T-helper 1 cell (primary cell): ENCODE results near the gene AP1M1.
A peak's percentile ranks its signal among the peaks of the same experiment; 100 is the strongest.
"Not testable (repeated sequence)": the region's sequence is repeated elsewhere in the genome, so short reads cannot be mapped to it uniquely, and the experiment has no call there.

ENCODE experiments used
- DNase-seq, 5 donors: peaks; one replicate each; pipeline ENCODE4 v3.0.0-alpha.2; 2012 to 2020

Gene AP1M1

DNA sequence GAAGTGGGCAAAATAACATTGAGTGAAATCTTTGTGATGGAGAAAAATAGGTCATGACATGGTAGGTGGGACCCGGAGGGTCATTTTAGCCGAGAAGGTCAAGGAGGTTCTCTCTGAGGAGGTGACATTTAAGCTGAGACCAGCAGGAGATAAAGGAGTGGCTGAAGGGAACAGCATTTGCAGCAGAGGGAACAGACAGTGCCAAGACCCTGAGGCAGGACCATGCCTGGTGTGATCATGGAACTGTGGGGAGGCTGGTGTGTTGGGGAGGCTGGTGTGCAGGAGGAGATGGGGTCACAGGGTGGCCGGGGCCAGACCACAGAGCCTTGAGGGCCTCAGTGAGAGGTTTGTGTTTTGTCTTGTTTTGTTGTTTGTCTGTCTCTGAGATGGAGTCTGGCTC lies 67.5 kb downstream of the AP1M1 start:
- no peak for DNase-seq

DNA sequence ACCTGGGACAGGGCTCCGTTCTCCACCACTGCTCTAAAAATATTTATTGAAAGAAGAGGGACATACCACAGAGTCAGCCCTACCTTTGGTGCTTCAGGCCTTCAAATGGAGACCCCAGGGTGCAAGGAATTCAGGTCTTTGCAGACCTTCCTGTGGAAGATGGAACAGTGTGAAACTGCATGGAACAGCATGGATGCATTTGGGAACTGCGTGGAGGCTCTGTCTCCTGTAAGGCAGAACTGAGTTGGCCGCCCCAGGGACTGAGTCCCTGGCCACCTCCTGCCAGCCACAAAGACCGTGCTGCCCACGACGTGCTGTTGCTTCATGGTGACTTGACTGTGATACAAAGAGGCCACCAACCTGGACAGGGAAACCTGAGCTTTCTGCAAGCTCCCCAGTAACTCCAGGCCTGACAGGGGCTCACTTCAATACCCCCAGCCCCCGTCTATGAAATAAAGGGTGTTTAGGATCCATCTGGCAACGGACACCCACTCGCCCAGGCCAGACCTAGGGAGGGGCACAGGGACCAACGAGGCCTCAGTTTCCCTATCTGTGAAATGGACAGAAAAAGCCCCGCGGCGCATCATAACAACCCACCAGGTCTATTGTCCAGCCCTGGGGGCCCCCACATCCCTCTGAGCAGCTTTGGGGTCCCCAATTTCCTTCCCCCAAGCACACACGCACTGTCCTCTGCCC lies 68.3 kb downstream of the AP1M1 start:
- no peak for DNase-seq

DNA sequence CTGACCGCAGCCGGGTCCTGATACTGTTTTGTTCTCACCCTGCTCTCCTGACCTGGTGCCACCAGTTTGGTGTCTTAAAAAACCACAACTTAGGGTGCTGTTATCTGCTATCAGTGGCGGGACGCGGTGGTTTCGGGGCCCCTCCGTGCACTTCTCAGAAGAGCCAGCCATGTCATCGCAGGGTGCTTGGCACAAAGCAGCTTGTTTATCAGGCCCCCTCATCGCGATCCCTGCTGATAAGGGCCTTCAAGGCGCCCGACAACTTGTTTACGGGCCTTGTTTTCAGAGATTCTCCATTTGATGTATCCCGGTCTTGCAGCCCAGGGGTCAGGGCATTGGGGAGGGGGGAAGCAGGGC lies 68.9 kb downstream of the AP1M1 start:
- DNase-seq = peak; percentile 28 to 84 (median 38)

DNA sequence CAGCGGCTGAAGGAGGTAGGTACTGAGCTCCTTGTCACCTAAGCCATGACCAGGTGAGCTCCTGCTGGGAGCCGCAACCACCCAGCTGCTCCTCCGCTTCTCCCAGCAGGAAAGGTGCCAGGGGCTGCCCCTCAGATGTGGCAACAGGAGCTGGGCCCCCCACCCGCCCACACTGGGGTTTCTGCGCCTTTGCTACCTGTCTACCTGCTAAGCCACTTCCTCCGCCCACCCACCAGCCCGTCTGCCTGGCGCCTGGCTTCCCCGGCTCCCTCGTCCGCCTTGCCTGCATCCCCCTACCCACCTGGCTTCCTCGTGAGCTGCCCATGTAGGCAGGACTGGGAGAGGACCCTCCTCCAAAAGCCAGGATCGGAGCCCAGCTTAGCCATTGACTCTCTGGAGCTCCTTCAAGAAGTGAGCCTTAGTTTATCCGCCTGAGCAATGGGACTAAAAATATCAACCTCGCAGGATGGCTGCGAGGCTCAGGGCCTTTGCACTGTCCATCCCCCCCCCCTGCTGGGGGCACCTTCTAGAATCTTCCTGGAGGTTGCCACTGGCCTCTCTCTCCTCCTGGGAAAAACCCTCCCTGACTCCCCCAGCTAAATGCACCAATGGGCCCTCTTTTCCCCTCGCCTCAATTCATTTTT lies 71.1 kb downstream of the AP1M1 start:
- peak in 1 of 5 donors; percentile 20 for DNase-seq

DNA sequence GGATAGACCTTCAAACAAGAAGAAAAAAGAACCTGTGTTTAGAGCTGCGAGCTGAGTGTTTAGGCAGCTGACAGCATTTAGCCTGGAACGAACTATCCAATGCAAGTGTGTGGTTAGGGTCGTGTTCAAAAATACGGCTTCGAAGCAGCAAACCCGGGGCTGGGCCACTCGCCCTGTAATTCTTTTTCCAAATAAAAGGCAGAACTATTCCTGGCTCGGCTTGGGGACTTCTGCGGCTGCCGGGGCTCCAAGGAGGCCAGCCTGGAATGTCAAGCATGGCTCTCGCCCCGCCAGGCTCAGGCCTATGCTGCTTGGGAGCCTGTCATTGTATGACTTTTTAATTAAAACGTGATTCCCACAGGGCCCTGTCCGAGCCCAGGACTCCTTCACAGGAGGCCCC lies 75.2 kb downstream of the AP1M1 start:
- no peak for DNase-seq

DNA sequence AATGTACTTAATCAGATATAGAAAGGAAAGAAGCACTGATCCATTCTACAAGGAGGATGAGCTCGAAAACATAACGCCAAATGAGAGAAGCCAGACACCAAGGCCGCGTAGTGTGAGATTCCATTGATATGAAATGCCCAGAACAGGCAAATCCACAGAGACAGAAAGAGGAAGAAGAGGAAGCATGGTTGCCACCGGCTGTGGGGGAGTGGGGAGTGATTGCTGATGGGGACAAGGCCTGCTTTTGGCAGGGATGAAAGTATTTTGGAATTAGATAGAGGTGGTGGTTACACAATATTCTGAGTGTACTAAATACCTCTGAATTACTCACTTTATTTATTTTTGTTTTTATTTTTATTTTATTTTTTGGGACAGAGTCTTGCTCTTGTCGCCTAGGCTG lies 76.7 kb downstream of the AP1M1 start:
- DNase-seq = no peak

DNA sequence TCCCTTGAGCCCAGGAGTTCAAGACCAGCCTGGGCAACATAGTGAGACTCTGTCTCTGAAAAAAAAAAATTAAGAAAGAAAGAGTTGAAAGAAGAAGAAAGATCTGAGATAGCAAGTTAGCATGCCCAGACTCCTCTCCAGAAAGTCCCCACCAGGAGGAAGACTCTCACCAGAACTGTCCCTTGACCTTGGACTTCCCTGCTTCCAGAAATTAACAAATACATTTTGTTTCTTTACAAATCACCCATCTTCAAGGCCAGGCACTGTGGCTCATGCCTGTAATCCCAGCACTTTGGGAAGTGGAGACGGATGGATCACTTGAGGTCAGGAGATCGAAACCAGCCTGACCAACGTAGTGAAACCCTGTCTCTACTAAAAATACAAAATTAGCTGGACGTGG lies 82.6 kb downstream of the AP1M1 start:
- DNase-seq = no peak

GRCh38 chr19:16281743-16282142 lies 84.0 kb downstream of the AP1M1 start:
- DNase-seq = no peak

DNA sequence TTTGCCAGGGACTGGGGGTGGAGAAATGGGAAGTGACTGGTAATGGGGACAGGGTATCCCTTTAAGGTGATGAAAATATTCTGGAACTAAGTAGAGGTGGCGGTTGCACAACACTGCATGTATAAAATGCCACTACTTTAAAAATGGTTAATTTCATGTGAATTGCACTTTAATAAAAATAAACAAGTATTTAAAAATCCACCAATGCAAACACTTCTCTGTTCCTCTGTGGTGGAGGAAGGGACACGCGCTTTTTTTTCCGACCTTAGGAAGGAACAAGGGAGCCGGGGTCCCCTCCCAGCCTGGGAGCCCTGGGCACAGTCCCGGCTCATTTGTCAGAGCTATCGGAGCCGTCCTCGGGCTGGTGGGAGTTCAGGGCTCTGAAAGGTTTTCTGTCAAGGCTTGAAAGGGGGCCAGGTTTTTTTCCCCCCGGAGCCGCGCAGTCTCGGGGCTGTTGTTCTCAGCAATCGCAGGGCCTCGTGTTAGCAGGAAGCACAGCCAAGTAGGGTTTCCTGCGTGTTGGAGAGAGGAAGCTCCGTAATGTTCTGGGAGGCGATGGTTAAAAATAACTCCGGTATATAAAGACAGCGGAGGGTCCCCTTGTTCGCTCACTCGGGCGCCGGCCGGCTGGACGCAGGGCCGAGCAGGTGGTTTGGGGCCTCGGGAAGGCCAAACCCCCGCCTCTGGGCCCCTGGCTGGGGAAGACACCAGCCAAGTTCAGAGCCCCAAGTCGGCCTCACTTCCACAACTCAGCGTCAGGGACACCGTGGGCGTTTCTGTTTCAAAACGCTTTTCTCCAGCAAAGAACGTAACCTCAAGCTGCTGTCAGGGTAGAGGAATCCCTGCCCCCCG lies 85.7 kb downstream of the AP1M1 start:
- peak in 3 of 5 donors; percentile 19 to 59 (median 25) for DNase-seq

GRCh38 chr19:16284505-16284904 lies 86.8 kb downstream of the AP1M1 start:
- no peak for DNase-seq

- DNase-seq = not testable (repeated sequence)
These were observed 87.4 kb downstream of the AP1M1 start for GRCh38 chr19:16285079-16285478.

GRCh38 chr19:16285769-16286498 lies 88.2 kb downstream of the AP1M1 start:
- DNase-seq = no peak

DNA sequence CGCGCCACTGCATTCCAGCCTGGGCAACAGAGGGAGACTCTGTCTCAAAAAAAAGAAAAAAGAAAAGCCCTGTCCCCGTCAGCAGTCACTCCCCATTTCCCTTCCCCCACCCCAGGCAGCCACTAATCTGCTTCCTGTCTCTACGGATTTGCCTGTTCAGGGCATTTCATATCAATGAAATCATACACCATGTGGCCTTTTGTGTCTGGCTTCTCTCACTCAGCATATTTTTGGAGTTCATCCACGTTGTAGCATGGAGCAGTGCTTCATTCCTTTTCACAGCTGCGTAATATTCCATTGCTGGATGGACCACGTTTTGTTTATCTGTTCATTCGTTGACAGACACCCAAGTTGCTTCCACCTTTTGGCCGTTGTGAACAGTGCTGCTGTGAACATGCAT lies 90.8 kb downstream of the AP1M1 start:
- no peak for DNase-seq

GRCh38 chr19:16289594-16289993 lies 91.9 kb downstream of the AP1M1 start:
- DNase-seq = no peak

DNA sequence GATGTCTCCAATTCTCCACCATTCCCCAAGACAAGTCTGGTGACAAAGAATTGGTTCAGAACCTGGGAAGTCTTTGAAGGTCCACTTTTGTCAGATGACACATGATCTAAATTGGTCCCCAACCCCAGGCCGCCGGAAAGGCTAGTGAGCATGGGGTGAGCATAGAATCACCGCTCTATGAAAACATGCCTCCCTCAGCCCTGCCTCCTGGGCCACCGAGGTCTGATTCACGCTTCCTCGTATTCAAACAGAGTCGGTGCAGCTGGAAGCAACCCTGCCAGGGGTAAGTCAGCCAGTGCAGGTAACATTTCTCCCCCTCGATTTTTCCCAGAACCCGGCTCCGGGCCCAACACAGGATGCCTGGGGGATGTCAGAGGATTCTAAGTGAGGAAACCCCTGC lies 93.0 kb downstream of the AP1M1 start:
- DNase-seq = no peak

DNA sequence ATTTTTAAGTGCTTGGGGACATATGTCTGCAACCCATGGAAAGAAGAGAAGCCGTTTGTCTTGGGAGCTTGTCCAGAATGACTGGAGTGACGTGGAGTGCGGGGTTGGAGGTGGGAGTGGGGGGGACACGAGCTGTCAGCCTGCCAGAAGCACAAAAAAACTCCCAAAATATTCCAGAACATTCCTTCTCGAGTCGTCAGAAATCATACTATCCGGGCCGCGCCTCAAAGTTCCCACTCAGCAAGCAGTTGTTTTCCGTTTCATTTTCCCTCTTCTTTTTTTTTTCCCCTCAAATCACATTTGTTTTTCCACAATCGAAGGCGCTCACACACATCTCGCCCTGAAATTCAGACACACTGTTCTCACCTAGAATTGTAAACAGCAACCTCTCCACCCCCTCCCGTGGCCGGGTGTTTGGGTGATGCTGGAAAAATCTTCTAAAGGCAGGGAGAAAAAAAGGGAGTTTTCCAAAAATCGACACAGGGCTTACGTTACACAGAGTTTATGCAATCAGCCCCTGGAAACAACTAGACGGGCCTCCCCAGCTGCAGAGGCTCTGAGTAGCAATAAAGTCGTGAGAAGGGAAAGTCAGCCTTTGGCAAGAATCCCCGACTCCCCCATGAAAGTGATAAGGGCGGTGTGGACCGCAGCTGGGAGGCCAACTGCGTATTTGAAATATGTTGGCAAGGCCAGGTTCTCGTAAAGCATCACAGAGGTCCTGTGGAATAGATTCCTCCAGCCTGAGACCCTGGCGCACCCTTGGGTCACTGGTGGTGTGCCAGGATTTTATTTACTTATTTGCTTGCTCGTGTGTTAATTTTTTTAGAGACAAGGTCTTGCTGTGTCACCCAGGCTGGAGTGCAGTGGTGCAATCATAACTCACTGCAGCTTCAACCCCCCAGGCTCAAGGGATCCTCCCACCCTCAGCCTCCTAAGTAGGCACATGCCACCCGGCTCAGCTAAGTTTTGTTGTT lies 95.7 kb downstream of the AP1M1 start:
- DNase-seq = no peak

DNA sequence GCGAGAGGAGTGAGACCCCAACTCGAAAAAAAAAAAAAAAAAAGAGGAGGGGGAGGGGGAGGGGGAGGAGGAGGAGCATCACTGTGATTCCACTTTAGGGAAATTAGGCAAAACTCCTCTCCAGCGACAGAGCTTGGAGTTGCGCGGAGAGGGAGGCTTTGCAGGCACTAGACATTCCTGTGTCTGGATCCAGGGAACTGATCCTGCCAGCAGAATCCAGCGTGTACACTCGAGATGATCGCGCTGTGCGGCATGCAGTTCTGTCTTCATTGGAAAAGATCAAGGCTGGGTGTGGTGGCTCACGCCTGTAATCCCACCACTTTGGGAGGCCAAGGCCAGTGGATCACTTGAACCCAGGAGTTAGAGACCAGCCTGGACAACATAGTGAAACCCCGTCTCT lies 97.3 kb downstream of the AP1M1 start:
- DNase-seq = no peak
